Pancreas (tissue), 10 donors: Measurements from ENCODE around the gene TSPAN17. TPM values are rescaled to one million over a fixed set of nuclear protein-coding genes. Genes with fewer than 3 reads are reported as not detected.

Source experiments
- ATAC-seq, 4 donors: fragments of 200-7000 bp; cut with Tn5 transposase; one replicate each; pipeline versions ENCODE4 v1.8.0 to v1.9.1; 2020; ENCODE audit warnings: mild to moderate bottlenecking in 4 of 4, moderate library complexity in 4 of 4
- DNase-seq, 6 donors: peaks; one replicate each; pipeline ENCODE4 v3.0.0-alpha.2; 2020
- FAIRE-seq: peaks from 2 replicates; lab custom pipeline; 2012; peaks lifted over from hg19 to GRCh38; lab: Jason Lieb, UNC
- H3K27ac ChIP-seq, 4 donors: fragments of 200-600 bp; sonication (generic); 1 replicate in 3 of 4; 2 replicates in 1 of 4; pipeline versions ENCODE4 v1.5.0 to v1.8.0; 2020
- H3K27me3 ChIP-seq, 4 donors: fragments of 200-600 bp; one replicate each; pipeline ENCODE4 v1.8.0; 2021
- H3K36me3 ChIP-seq, 3 donors: fragments of 200-600 bp; sonication (generic) in 1 of 3; one replicate each; pipeline versions ENCODE4 v1.5.0 to v1.8.0; 2020 to 2021
- H3K4me1 ChIP-seq, 3 donors: fragments of 200-600 bp; one replicate each; pipeline ENCODE4 v1.8.0; 2021
- H3K4me3 ChIP-seq, 4 donors: fragments of 200-600 bp; sonication (generic) in 2 of 4; one replicate each; pipeline versions ENCODE4 v1.5.0 to v1.8.0; 2020 to 2021
- H3K9me3 ChIP-seq, 4 donors: fragments of 200-600 bp; one replicate each; pipeline ENCODE4 v1.8.0; 2021
- WGBS, 2 donors: extraction: QIAGEN DNeasy Blood & Tissue Kit; methylation state at CpG; one replicate each; pipeline ENCODE4 v1.1.7; 2013; 5-methylcytosine and 5-hydroxymethylcytosine counted together
- intact Hi-C, 3 donors: fragments of 100-400 bp; cut with DNase I; formaldehyde crosslinking; loops; one replicate each; pipeline versions ENCODE4 v1.11.1 to v1.14.2; 2022
- polyA plus RNA-seq, 2 donors: library from polyadenylated mRNA; stranded (reverse); fragments of 200-250 nt; gene quantifications; one replicate each; pipeline ENCODE4 v1.2.3, GENCODE V29; 2013
- total RNA-seq, 6 donors: library from RNA; stranded (reverse); fragmentation: NEBNext Ultra II Directional in 4 of 6; extraction: Animal tissue kit (Norgen Biotek cat#: 25700) in 4 of 6; gene quantifications; one replicate each; pipeline versions ENCODE4 v1.2.1 to v1.2.4, GENCODE V29; 2021 to 2023
- TF ChIP-seq, protein P1 (sequence below), 4 donors: fragments of 200-600 bp; sonication (generic) in 3 of 4; IDR thresholded peaks; one replicate each; pipeline versions ENCODE4 v1.5.0 to v1.8.0; 2021; ENCODE audit warnings: antibody characterized with exemption in 4 of 4
- donor health status: healthy with polysubstance abuse.
- donor health status: DM: no; HTN: no; CAD: no; lungs with moderate emphysema.
- donor health status: DM: no; HTN: no; CAD: no.
- donor health status: control.
- donor health status: control.
- donor health status: Bipolar disorder and iron deficiency.
- donor health status: DM: yes; HTN: yes; CAD: no.
- donor health status: DM: no; HTN: no; CAD: no.
- donor health status: DM: no; HTN: no; CAD: no.
- donor health status: DM: yes; HTN: yes; CAD: no.

Gene TSPAN17
- total and polyA plus RNA-seq, 8 donors = 12.4 to 30.1 (median 18.7) TPM

DNA sequence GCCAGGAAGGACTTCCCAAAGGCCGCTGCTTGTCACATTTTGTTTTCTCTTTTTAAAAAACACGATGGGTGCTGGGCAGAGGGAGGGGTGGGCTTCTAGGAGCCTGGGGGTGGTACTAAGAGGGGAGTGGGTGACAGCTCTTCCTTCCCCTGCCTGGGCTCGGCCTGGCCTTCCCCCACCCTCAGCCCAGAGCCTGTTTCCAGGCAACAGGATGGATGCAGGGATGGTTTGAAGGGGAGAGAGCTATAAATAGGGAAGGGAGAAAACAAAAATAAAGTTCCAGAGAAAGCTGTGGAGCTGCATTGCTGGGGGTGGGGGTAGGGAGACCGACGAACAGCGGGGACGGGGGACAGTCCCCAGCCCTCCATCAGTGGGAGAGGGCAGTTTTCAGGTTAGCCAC, 30.8 kb upstream of the TSPAN17 start:
- peaks cover 0 to 12% (median 3%) of the 10 kb centered on the region in 4 donors for H3K27me3 ChIP-seq

DNA sequence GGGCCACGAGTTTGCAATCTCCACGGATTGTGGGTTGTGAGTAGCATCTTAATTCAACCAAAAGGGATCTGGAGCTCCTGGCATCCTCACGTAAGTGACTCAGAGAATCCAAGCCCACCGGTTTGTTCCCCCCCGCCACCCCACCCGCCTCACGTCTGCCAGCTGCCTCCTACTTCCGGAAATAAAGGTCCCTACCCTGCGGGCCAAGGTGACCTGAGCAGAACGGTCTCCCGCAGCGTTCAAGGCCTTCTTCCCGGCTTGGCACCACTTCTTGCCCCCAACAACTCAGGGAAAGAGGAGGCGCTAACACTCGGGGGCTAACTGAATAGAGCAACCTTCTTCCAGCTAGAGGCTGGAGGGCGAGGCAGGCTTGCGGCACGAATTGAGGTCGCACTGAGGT, 28.5 kb upstream of the TSPAN17 start:
- Histone ChIP-seq H3K4me1 (peaks cover 0 to 5% (median 0%) of the 10 kb centered on the region in 3 donors), H3K9me3 (no peaks in the 10 kb centered on the region), H3K27ac (no peak overlapping the region), H3K36me3 (no peaks in the 10 kb centered on the region), H3K27me3 (peaks cover 0 to 12% (median 3%) of the 10 kb centered on the region in 4 donors), H3K4me3 (no peak overlapping the region)
- DNase-seq (no peak), FAIRE-seq (no peak), ATAC-seq (no peak)
- WGBS, 2 donors = 32% methylated on average over 19 of the region's 19 CpGs
- TF ChIP-seq, protein P1, sequence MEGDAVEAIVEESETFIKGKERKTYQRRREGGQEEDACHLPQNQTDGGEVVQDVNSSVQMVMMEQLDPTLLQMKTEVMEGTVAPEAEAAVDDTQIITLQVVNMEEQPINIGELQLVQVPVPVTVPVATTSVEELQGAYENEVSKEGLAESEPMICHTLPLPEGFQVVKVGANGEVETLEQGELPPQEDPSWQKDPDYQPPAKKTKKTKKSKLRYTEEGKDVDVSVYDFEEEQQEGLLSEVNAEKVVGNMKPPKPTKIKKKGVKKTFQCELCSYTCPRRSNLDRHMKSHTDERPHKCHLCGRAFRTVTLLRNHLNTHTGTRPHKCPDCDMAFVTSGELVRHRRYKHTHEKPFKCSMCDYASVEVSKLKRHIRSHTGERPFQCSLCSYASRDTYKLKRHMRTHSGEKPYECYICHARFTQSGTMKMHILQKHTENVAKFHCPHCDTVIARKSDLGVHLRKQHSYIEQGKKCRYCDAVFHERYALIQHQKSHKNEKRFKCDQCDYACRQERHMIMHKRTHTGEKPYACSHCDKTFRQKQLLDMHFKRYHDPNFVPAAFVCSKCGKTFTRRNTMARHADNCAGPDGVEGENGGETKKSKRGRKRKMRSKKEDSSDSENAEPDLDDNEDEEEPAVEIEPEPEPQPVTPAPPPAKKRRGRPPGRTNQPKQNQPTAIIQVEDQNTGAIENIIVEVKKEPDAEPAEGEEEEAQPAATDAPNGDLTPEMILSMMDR (IDR thresholded peaks at IDR 0.05) = no peak
- intact Hi-C loops = no loop called here

More for the DNA sequence above, 30.8 kb upstream of the TSPAN17 start:
- H3K36me3 ChIP-seq = no peaks in the 10 kb centered on the region
- TF ChIP-seq, protein P1 (IDR thresholded peaks at IDR 0.05) = no peak
- H3K27ac ChIP-seq = no peak overlapping the region
- H3K4me1 ChIP-seq = peaks cover 0 to 5% (median 0%) of the 10 kb centered on the region in 3 donors
- FAIRE-seq = no peak
- H3K4me3 ChIP-seq = no peak overlapping the region
- no peaks in the 10 kb centered on the region for H3K9me3 ChIP-seq
- no peak for ATAC-seq
- intact Hi-C loops = no loop called here
- WGBS, 2 donors = 43 to 59% methylated on average over 7 of the region's 7 CpGs
- DNase-seq = no peak

DNA sequence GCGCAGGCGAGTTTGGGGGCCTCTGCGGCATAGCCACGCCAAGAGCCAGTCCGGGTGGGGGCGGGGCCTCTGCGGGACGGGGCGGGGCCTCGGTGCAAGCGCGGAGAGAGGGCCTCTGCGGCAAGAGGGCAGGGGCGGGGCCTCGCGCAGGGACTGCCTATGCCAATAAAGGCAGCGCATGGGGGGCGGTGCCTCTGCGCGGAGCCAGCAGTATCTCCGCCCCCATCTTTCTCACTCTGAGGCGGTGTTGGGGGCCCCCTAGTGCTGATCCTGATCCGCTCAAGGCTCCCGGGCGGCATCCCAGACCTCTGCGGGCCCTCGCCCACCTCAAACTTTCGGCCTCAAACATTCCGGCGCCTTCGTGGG, 28.1 kb upstream of the TSPAN17 start:
- Histone ChIP-seq H3K4me3 (no peak overlapping the region), H3K27ac (no peak overlapping the region), H3K4me1 (peaks cover 0 to 5% (median 0%) of the 10 kb centered on the region in 3 donors), H3K27me3 (peaks cover 0 to 12% (median 3%) of the 10 kb centered on the region in 4 donors), H3K36me3 (no peaks in the 10 kb centered on the region), H3K9me3 (no peaks in the 10 kb centered on the region)
- intact Hi-C loops = no loop called here
- peak in 3 of 4 donors; percentile 75 to 91 (median 80) for ATAC-seq
- peak in 5 of 6 donors; percentile 25 to 69 (median 52) for DNase-seq
- TF ChIP-seq, protein P1 (IDR thresholded peaks at IDR 0.05) = no peak
- no peak for FAIRE-seq
- WGBS, 2 donors = 5% methylated on average over 25 to 31 of the region's 31 CpGs

DNA sequence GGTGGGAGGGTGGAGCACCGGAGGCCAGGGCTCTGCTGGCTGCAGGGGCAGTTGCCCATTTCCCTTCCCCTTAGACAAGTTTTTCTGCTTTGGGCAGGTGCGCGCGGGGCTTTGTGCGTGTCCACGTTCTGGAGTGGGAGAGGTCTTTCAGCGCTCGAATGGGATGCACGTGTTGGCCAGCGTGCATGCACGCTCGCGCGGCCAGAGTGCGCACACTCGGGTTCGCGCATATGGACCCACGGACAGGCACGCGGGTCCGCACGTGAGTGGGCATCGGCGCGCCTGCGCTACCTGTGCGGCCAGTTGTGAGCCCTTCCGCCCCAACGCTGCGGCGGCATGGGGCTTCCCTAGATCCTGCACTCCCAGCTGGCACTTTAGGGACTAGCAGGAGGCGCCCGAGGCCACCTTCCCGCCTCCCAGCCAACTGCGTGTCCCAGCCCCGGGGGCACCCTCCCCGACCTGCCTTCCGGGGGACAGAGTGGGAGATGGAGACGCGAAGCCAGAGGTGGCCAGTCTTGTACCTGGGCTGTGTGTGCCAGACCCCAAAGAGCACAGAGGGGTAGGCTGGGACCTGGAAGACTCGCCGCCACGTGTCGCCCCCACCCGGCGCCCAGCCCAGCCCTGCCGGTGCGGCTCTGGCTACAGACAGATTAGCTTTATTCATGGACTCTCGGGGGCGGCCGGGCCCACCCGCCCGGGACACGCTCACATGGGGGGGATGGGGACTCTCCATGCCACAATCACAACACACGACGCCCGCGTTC, 27.5 kb upstream of the TSPAN17 start:
- Histone ChIP-seq H3K9me3 (no peaks in the 10 kb centered on the region), H3K27ac (no peak overlapping the region), H3K4me3 (no peak overlapping the region), H3K27me3 (peaks cover 0 to 12% (median 3%) of the 10 kb centered on the region in 4 donors), H3K4me1 (peaks cover 0 to 5% (median 0%) of the 10 kb centered on the region in 3 donors), H3K36me3 (no peaks in the 10 kb centered on the region)
- DNase-seq = no peak
- intact Hi-C loops = no loop called here
- peak in 3 of 4 donors; percentile 7 to 30 (median 13) for ATAC-seq
- 12 to 15% methylated on average over 57 to 59 of the region's 59 CpGs for WGBS, 2 donors
- TF ChIP-seq, protein P1 (IDR thresholded peaks at IDR 0.05) = no peak
- no peak for FAIRE-seq
